B cell (primary cell): ENCODE results near the gene SMARCE1. TPM values are rescaled to one million over a fixed set of nuclear protein-coding genes. Genes with fewer than 3 reads are reported as not detected.
A peak's percentile ranks its signal among the peaks of the same experiment; 100 is the strongest.

Source experiments
- ATAC-seq: fragments of 200-7000 bp; cut with Tn5 transposase; one replicate; pipeline ENCODE4 v1.10.0; 2021; ENCODE audit warnings: low read depth, mild to moderate bottlenecking, moderate number of reproducible peaks, moderate library complexity
- CTCF ChIA-PET: fragments of 350-600 bp; sonication (Branson Sonifier 250); formaldehyde crosslinking; loops from one replicate; lab custom pipeline; 2021; ENCODE audit warnings: antibody characterized with exemption, inconsistent platforms; lab: Charles Lee
- POLR2A ChIA-PET: fragments of 350-600 bp; sonication (Branson Sonifier 250); formaldehyde crosslinking; loops from one replicate; lab custom pipeline; 2021; ENCODE audit warnings: antibody characterized with exemption; lab: Charles Lee
- DNase-seq: peaks from one replicate; pipeline ENCODE4 v3.0.0; 2013
- H2AFZ ChIP-seq: 2 replicates; pipeline ENCODE4 v1.6.1; 2012; ENCODE audit warnings: mild to moderate bottlenecking, low read depth, low read length; ENCODE audit not compliant: insufficient read depth, poor library complexity, severe bottlenecking
- H3K27ac ChIP-seq, 2 donors: 1 replicate in 1 of 2; 2 replicates in 1 of 2; pipeline ENCODE4 v1.5.1; 2012 to 2013; ENCODE audit warnings: low read length in 2 of 2, mild to moderate bottlenecking in 2 of 2, moderate library complexity in 1 of 2
- H3K27me3 ChIP-seq, 4 experiments: fragments of 200-600 bp in 1 of 4; sonication (generic) in 1 of 4; replicated peaks in 1 of 4; 1 replicate in 2 of 4; 2 replicates in 2 of 4; pipeline versions ENCODE4 v1.6.1 to v1.7.0; 2013 to 2016; ENCODE audit warnings: low read length in 3 of 4, mild to moderate bottlenecking in 2 of 4, mixed read lengths in 1 of 4, moderate library complexity in 1 of 4; ENCODE audit not compliant: insufficient read depth in 4 of 4, control insufficient read depth in 3 of 4; ENCODE audit errors: control extremely low read depth in 1 of 4
- H3K36me3 ChIP-seq, 2 experiments: replicated peaks in 1 of 2; 1 replicate in 1 of 2; 2 replicates in 1 of 2; pipeline versions ENCODE4 v1.6.1 to v1.7.1; 2013; ENCODE audit warnings: low read length in 1 of 2; ENCODE audit not compliant: insufficient read depth in 2 of 2, control insufficient read depth in 1 of 2; ENCODE audit errors: control extremely low read depth in 1 of 2, extremely low read depth in 1 of 2
- H3K4me1 ChIP-seq, 2 donors: fragments of 200-600 bp in 1 of 2; sonication (generic) in 1 of 2; 1 replicate in 1 of 2; 2 replicates in 1 of 2; pipeline versions ENCODE4 v1.5.1 to v1.6.1; 2013 to 2017; ENCODE audit warnings: low read length in 2 of 2; ENCODE audit not compliant: control insufficient read depth in 2 of 2, insufficient read depth in 2 of 2
- H3K4me2 ChIP-seq: replicated peaks from 2 replicates; pipeline ENCODE3; 2012; ENCODE audit warnings: mild to moderate bottlenecking, low read depth, low read length; ENCODE audit not compliant: poor library complexity, severe bottlenecking
- H3K4me3 ChIP-seq, 5 experiments: fragments of 200-600 bp in 1 of 5; sonication (generic) in 1 of 5; 1 replicate in 3 of 5; 2 replicates in 2 of 5; pipeline versions ENCODE4 v1.5.1 to v1.7.0; 2011 to 2016; ENCODE audit warnings: low read length in 4 of 5, mild to moderate bottlenecking in 4 of 5, low read depth in 2 of 5, control low read depth in 1 of 5, moderate library complexity in 1 of 5; ENCODE audit not compliant: insufficient read depth in 1 of 5; ENCODE audit errors: control extremely low read depth in 1 of 5, extremely low read depth in 1 of 5
- H3K79me2 ChIP-seq: fragments of 200-600 bp; sonication (generic); one replicate; pipeline ENCODE4 v1.6.0; 2016; ENCODE audit warnings: low read length; ENCODE audit not compliant: control insufficient read depth, insufficient read depth
- H3K9ac ChIP-seq: fragments of 200-600 bp; sonication (generic); 2 replicates; pipeline ENCODE4 v1.6.1; 2017; ENCODE audit warnings: mild to moderate bottlenecking, low read length, moderate library complexity
- H3K9me3 ChIP-seq, 3 donors: one replicate each; pipeline versions ENCODE4 v1.6.1 to v1.7.1; 2013; ENCODE audit warnings: low read length in 2 of 3; ENCODE audit not compliant: control insufficient read depth in 2 of 3, insufficient read depth in 1 of 3; ENCODE audit errors: control extremely low read depth in 1 of 3
- H4K20me1 ChIP-seq: 2 replicates; pipeline ENCODE4 v1.6.0; 2012; ENCODE audit warnings: mild to moderate bottlenecking, low read length; ENCODE audit not compliant: insufficient read depth, control insufficient read depth, poor library complexity, severe bottlenecking
- H3K27ac Mint-ChIP-seq: one replicate; pipeline ENCODE4 v1.8.0; 2021; ENCODE audit warnings: mixed read lengths
- H3K27me3 Mint-ChIP-seq: one replicate; pipeline ENCODE4 v1.8.0; 2021; ENCODE audit warnings: mixed read lengths
- H3K4me1 Mint-ChIP-seq: one replicate; pipeline ENCODE4 v1.8.0; 2021; ENCODE audit warnings: mixed read lengths
- H3K4me3 Mint-ChIP-seq: one replicate; pipeline ENCODE4 v1.8.0; 2021; ENCODE audit warnings: mixed read lengths
- H3K9me3 Mint-ChIP-seq: one replicate; pipeline ENCODE4 v1.8.0; 2022; ENCODE audit warnings: mixed read lengths; ENCODE audit not compliant: insufficient read depth
- CTCF ChIP-seq: fragments of 200-600 bp; IDR thresholded peaks from one replicate; pipeline ENCODE4 v1.8.0; 2022; ENCODE audit warnings: antibody characterized with exemption, mild to moderate bottlenecking
- EZH2 ChIP-seq: IDR thresholded peaks from 2 replicates; pipeline ENCODE4 v1.6.1; 2012; ENCODE audit warnings: borderline replicate concordance, low read depth, mild to moderate bottlenecking, moderate library complexity, low read length; ENCODE audit not compliant: insufficient read depth, poor library complexity, severe bottlenecking
- WGBS: methylation state at CpG from one replicate; pipeline ENCODE4 v1.1.5; 2013; ENCODE audit warnings: missing lambda C conversion rate; ENCODE audit not compliant: insufficient coverage; 5-methylcytosine and 5-hydroxymethylcytosine counted together
- intact Hi-C: fragments of 100-400 bp; cut with micrococcal nuclease; formaldehyde crosslinking; loops from one replicate; pipeline ENCODE4 v1.10.0; 2022
- polyA plus RNA-seq: library from polyadenylated mRNA; depleted of rRNA; stranded (reverse); fragments of >200 nt; gene quantifications from 2 replicates; pipeline ENCODE4 v1.2.3, GENCODE V29; 2012
- total RNA-seq, 2 donors: library from RNA; stranded (reverse); fragments of 120-200 nt in 1 of 2; gene quantifications; 1 replicate in 1 of 2; 2 replicates in 1 of 2; pipeline versions ENCODE4 v1.2.3 to v1.2.4, GENCODE V29; 2013 to 2022

The SMARCE1 gene
- total and polyA plus RNA-seq, 2 donors (not counting 1 experiment from before 2014, with no cell fraction given) = 19.9 to 128 TPM

- CTCF ChIA-PET = interaction anchor here (0.7 to 11.9 kb wide), 59 partner anchors 8 to 1051 kb away, joined by 3 to 634 read pairs (median 6); partner anchors contain the start of genes CCR7, IGFBP4, KRTAP16-1 and RARA
- H4K20me1 ChIP-seq = no peaks in the 10 kb centered on the region
- H3K4me1 Mint-ChIP-seq = peaks cover 68% of the 10 kb centered on the region
- POLR2A ChIA-PET = interaction anchor here (0.6 to 6.1 kb wide), 20 partner anchors 8 to 1963 kb away, joined by 3 to 132 read pairs (median 5); partner anchors contain the start of gene CCR7
- H2AFZ ChIP-seq = no peak overlapping the region
- H3K9me3 Mint-ChIP-seq = no peaks in the 10 kb centered on the region
- no peaks in the 10 kb centered on the region for H3K27me3 ChIP-seq
- peak overlapping the region; percentile 59 for H3K4me2 ChIP-seq
- H3K4me1 ChIP-seq = peaks cover 58 to 63% of the 10 kb centered on the region in 2 donors
- WGBS = 43% methylated on average over 6 of the region's 7 CpGs
- TF ChIP-seq CTCF = peak; percentile 68
- no peak for TF ChIP-seq EZH2
- ATAC-seq (peak; percentile 85), DNase-seq (peak; percentile 92)
- intact Hi-C loops = loop anchor here (1.0 to 5.0 kb wide), 9 partner anchors 19 to 253 kb away; partner anchors contain the start of genes CCR7, GJD3 and TOP2A
- H3K36me3 ChIP-seq = no peaks in the 10 kb centered on the region
- H3K4me3 ChIP-seq = peak overlapping the region in 4 of 5 experiments; percentile 12 to 31 (median 26)
- H3K27ac ChIP-seq = peak overlapping the region; percentile 90 to 96
- peak overlapping the region; percentile 21 for H3K9ac ChIP-seq
- no peaks in the 10 kb centered on the region for H3K9me3 ChIP-seq
- H3K27ac Mint-ChIP-seq = peak overlapping the region; percentile 94
- peaks cover 6% of the 10 kb centered on the region for H3K79me2 ChIP-seq
- no peaks in the 10 kb centered on the region for H3K27me3 Mint-ChIP-seq
- H3K4me3 Mint-ChIP-seq = peak overlapping the region; percentile 73
These were observed 32.4 kb downstream of the SMARCE1 start for GRCh38 chr17:40615068-40615840.
